ENCODE results near the gene ACAP3.

The ACAP3 gene

GRCh38 chr1:1314237-1314586 is 6.5 kb upstream of the ACAP3 start:
- DNase-seq (ENCODE audit: low read depth) = no peak

GRCh38 chr1:1313500-1314236 is 5.9 kb upstream of the ACAP3 start:
- DNase-seq (ENCODE audit: low read depth) = no peak

DNA sequence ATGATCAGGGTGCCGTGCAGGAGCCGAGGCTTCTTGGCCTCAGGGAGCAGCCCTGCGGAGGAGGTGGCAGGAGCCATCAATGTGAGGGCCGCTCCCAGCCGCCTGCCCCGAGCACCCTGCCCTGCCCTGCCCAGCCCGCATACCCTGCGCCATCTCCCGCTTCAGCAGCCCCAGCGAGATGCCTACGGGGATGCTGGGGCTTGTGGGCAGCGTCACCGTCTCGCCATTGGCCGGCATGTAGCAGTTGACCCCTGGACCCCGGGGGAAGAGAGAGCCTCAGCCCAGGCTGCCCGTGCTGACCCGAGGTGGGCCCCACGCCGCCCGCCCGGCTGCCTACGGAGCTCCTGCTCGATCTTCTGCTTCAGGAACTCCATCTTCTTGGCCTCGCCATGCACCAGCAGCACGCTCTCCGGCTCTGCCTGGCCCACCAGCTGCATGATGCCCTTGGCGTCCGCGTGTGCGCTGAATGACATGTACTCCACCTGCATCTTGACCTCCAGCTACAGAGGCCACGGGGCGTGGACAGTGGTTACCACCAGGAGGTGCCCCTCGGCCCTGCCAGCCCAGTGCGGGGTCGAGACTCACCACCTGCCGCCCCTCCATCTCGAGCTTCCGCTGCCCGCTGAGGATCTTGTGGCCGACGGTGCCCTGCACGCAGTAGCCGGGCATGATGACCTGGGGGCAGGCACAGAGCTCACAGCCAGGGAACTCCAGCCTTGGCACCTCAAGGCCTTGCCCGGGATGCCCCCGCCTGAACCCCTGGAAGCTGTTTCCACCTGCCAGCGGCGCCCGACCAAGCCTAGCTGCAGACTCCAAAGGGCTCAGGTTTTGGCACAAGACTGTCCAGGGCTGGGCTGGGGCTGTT is 5.0 kb upstream of the ACAP3 start:
- DNase-seq (ENCODE audit: low read depth) = no peak

DNA sequence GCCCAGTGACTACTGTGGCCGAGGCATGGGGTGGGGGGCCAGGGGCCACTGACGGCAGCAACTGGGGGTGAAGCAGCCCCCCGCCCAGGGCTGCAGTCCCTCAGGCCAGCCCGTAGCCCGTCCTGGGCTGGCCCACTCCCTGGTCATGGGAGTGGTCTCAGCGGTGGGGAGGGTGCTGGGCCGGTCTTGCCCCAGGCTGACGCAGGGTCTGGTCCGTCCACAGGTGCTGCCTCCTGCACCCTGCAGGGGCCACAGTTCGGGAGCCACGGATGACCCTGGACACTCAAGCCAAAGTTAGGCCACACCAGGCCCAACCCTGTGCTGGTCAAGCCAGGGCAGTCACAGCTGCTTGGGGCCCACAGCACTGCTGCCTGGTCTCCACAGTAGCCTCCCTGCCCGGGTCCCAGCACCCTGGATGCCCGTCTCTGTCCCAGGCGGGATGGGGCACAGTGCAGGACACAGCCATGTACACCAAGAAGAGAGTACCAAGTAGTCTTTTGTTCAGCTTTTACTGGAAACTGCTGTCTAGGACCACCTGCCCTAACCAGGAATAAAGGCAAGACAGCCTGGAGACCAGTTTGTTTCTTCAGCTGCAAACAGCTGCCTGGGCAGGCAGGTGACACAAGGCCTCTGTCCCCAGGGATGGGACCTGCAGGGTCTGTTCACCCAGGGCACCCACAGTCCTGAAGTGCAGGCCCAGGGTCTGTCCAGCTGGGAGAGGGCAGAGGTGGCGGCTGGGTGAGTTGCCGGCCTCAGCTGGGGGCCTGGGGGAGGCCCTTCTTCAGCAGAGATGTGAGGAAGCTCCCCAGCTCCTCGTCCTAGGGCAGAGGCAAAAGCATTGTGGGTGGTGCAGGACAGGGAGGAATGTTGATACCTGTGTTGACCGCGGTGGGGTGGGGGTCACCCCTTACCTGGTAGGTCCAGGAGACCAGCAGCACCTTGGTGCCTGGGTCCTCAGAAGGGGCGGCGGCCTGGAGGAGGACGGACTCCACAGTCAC is 3.7 kb upstream of the ACAP3 start:
- no peak for DNase-seq (ENCODE audit: low read depth)

- DNase-seq (ENCODE audit: low read depth) = no peak
Observed at GRCh38 chr1:1310476-1311053, 2.8 kb upstream of the ACAP3 start.

DNA sequence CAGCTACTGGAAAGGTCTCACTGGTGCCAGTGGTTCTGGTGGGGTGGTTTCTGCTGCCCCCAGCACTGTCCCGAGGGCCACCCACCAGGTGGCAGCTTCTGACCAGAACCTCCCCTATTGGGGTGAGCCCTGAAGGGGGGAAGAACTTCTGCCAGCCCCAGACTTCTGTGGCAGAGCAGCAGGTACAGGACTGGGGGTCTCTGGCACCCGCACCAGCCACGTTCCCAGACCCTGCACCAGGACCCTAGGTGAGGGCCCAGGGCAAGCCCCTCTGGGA is 2.3 kb upstream of the ACAP3 start:
- no peak for DNase-seq (ENCODE audit: low read depth)

GRCh38 chr1:1309251-1310108 is 1.8 kb upstream of the ACAP3 start:
- DNase-seq (ENCODE audit: low read depth) = no peak

DNA sequence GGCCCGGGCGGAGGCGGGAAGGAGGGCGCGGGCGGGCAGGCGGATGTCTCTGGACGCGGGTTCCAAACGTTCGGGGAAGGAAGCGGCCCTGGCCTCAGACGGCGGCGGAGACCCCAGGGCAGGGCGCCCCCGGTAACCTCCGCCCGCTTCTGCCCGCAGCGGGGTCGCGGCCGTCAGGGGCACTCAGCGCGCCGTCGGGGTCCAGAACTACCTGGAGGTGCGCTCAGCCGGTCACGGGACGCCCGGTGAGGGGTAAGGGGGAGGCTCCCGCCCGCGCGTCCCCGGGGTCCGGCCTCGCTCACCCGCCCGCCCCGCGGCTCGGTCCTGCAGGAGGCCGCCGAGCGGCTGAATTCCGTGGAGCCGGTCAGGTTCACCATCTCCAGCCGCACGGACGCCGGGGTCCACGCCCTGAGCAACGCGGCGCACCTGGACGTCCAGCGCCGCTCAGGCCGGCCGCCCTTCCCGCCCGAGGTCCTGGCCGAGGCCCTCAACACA is 1.1 kb upstream of the ACAP3 start:
- DNase-seq (ENCODE audit: low read depth) = no peak

DNA sequence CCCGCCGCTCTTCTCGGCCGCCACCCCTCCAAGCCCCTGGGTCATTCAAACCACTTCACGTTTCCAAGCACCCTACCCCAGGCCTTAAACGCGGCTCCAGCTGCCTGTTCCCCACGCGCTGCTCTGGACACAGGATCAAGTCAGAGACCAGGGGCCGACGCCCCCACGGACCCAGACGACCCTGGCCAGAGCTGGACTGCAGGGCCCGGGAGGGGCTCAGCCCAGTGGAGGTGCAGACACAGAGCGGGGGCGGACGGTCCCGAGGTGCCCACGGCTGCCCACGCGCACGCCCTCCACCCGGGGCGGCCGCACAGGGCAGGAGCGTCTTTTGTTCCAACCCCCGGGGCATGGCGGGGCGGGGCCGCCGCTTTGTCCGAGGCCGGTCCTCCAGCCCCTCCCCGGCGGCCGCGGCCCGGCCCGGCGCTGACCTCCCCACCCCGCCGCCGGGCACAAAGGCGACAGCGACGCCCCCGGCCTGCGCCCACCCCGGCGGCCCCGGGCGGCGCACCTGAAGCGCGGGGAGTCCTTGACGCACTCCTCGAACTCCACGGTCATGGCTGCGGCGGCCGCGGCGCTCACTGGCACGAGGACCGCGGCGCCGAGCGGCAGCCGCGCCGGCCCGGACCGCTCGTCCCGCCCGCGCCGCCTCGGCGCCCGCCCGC is 338 bp downstream of the ACAP3 start:
- no peak for DNase-seq (ENCODE audit: low read depth)

GRCh38 chr1:1306661-1307260 is 969 bp downstream of the ACAP3 start:
- DNase-seq (ENCODE audit: low read depth) = no peak

- no peak for DNase-seq (ENCODE audit: low read depth)
Observed at GRCh38 chr1:1306070-1306660, 1.6 kb downstream of the ACAP3 start.

DNA sequence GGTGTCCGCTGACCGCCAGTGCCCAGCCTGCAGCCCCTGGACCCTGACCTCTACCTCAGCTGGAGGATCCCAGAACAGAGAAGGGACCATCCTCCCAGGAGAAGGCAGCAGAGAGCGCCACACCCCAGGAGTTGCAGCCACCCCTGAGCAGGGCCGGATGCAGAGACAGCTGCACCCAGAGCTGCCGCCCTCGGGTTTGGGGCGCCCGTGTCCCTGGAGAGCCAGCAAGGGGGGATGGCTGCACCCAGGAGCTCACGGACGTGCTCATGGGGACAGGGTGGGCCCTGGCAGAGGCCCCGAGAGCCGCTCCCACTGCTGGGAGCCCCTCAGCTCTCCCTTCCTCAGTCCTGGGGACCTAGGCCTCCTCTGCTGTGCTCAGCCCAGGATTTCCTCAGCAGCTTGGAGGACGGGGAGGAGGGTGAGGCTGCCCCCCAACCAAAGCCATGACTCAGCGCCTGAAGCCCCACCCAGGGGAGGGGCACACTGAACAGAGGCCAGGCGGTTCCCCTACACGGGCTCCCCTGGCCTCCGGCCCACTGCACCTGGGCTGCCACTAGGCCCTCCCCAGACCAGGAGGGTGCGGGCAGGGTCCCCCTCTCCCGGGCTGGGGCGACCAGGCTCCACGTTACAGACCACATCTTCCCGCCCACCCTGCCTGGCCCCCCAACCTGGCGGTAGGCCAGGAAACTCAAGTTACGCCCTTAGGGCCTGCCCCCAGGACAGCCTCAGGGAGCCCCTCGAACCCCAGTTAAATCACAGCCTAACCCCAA is 2.2 kb downstream of the ACAP3 start:
- DNase-seq (ENCODE audit: low read depth) = peak; percentile 56

GRCh38 chr1:1304331-1305299 is 3.1 kb downstream of the ACAP3 start:
- DNase-seq (ENCODE audit: low read depth) = no peak

DNA sequence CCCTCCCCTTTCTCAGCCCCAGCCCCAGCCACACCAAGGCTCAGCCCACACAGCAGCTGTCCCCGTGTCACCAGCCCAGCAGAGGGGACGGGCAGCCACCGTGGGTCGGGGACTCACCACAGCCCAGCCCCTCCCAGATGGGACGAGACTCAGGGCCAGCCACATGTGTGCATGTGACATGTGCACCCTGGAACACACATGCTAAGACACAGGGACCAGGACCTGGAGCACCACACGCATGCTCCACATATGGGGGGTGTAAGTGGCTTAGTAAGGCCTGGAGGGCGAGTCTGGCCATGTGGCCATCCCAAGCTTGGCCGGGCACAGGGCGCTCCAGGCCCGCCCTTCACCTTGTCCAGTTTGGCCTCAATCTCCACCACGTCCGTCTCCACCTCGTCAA is 4.0 kb downstream of the ACAP3 start:
- no peak for DNase-seq (ENCODE audit: low read depth)

- no peak for DNase-seq (ENCODE audit: low read depth)
Observed at GRCh38 chr1:1302951-1303509, 4.7 kb downstream of the ACAP3 start.

DNA sequence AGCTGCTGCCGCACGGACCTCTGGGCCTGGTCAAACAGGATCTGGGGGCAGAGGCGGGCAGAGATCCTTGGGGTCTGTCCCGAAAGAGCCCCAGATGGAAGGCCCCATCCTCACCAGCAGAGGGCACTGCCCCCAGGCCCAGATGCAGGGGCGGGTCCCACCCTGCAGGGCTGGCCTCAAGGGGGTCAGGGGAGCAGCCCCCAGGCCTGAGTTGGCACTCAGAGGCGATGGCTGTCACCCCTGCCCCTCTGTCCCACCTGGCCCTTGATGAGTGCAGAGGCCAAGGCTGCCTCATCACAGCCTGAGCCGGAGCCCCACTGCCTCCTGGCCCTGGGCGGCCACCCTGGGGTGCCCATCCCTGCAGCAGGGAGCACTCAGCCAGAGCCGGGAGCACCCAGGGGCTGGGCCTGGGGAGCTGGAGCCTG is 5.7 kb downstream of the ACAP3 start:
- DNase-seq (ENCODE audit: low read depth) = no peak

DNA sequence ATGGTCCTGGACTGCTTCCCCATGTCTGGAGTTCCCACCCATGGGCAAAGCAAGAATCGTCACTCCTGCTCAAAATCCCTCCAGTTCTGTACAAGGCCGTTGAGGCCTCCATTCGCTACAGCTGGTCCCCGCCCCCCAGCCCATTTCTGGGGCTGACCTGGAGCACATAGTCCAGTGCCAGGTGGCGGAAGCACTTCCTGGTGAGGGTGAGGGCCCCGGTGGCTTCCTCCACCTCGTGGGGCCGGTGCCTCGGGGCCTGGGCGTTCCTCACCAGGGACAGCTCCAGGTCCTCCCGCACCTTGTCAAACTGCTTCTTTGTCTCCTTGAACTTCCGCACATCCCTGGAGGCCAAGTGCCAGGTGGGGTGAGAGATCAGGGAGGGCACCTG is 7.4 kb downstream of the ACAP3 start:
- DNase-seq (ENCODE audit: low read depth) = no peak
